NCI-H187 treated with DMSO at 0.1 percent for 48 hours (cell line): ENCODE results near the gene RSPH9.
"Not testable (repeated sequence)": the region's sequence is repeated elsewhere in the genome, so short reads cannot be mapped to it uniquely, and the experiment has no call there.

ENCODE experiments used
- DNase-seq: peaks from one replicate; lab custom pipeline; 2025; lab: John Stamatoyannopoulos, UW

The RSPH9 gene

DNA sequence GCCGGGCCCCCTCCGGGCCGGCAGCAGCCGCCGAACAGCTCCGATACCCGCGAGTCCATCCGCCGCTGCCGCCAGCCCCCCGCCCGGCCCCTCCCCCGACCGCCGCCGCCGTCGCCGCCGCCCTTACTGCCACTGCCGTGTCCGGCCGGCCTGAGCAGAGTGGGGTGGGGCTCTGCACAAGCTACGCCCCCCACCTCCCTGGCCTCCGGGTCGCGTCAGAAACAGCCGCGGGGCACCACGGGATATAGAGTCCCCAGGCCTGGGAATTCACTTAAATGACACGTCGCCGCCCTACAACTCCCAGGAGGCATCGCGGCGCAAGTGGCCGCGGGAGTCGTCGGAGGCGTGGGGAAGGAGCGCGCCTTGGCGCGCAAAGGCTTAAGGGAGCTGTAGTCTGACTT is 15.7 kb upstream of the RSPH9 start, which contains the start of gene GTPBP2:
GTPBP2 (minus strand) TSS at position 161 of the 401 bp plus-strand sequence; CDS start at position 59, 102 bp downstream.
- peak; percentile 89 for DNase-seq

- peak; percentile 84 for DNase-seq
These were observed 15.1 kb upstream of the RSPH9 start for GRCh38 chr6:43629505-43630300.

DNA sequence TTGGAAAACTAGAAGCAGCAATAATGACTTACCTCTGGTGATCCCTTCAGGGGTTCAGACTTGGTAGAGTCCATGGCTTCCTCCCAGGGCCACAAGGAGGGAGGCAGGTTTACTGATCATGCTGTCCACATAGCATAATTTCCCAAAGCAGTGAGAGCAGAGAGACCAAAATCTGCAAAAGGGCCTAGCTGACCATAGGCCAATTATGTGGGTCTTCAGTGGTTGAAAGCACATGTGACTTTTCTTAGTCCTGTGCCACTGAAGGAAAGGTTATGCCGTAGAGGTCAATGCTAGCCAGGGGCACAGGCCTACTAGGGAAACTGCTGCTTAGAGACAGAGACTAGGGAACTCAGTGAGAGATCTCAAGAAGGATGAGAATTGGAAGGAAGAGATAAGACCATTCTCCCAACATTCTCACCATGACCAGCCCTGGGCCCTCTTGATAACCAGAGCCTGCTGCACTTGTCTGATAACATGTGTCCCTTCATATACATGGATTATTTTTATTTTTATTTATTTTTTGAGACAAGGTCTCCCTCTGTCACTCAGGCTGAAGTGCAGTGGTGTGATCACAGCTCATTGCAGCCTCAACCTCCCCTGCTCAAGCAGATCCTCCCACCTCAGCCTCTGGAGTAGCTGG is 13.7 kb upstream of the RSPH9 start:
- DNase-seq = no peak

DNA sequence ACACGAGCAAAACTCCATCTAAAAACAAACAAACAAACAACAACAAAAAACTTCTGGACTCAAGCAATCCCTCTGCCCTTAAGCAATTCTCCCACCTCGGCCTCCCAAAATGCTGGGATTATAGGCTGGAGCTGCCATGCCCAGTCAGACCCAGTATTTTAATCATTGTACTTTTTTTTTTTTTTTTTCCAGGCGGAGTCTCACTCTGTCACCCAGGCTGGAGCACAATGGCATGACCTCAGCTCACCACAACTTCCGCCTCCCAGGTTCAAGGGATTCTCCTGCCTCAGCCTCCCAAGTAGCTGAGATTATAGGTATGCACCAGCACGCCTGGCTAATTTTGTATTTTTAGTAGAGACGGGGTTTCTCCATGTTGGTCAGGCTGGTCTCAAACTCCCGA is 11.8 kb upstream of the RSPH9 start:
- not testable (repeated sequence) for DNase-seq

DNA sequence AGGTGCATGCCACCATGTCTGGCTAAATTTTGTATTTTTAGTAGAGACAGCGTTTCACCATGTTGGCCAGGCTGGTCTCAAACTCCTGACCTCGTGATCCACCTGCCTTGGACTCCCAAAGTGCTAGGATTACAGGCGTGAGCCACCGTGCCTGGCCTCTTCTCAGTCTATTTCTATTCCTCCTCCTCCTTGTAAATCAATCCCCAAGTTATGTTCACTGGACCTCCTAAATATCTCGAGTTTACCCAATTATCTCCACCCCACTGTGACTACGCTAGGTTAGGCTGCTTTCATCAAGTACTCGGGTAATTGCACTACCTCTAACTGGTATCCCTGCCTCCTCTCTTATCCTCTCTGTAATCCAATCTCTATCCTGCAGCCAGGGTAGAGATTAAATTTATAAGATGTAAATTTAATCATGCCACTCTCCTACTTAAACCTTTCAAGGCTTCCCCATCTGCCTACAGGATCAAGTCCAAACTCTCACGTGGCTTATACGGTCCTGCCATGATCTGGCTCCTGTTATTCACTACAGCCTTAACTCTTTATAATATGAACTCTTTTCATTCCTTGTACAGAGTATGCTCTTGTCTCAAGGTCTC is 10.0 kb upstream of the RSPH9 start:
- DNase-seq = no peak

GRCh38 chr6:43635387-43636307 is 9.2 kb upstream of the RSPH9 start, which contains the start of gene MAD2L1BP:
TSS of gene MAD2L1BP (plus strand) at chr6:43635840. CDS start at chr6:43635876, 36 bp downstream.
- peak; percentile 48 for DNase-seq

DNA sequence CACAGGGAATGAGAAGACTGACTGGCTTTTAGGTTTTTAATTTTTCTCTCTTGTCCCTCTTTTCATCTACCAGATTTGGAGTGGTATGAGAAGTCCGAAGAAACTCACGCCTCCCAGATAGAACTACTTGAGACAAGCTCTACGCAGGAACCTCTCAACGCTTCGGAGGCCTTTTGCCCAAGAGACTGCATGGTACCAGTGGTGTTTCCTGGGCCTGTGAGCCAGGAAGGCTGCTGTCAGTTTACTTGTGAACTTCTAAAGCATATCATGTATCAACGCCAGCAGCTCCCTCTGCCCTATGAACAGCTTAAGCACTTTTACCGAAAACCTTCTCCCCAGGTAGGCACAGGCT is 8.6 kb upstream of the RSPH9 start:
- DNase-seq = no peak

GRCh38 chr6:43639984-43640800 is 4.6 kb upstream of the RSPH9 start:
- no peak for DNase-seq

DNA sequence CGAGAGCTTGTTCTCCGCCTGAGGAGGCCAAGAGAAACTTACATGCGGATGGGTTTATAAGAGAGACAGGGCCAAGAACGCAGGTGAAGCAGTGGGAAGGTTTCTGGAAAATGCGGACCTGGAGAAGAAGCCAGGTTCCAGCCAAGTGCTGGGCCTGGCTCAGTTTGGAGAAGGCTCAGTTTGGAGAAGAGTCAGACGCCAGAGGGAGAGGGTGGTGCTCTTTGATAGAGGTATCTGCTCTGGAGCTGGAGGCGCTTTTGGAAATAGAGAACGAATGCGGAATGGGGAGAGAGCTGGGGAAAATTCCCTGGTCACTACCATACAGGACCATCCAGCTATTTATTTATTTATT is 753 bp downstream of the RSPH9 start:
- DNase-seq = no peak

DNA sequence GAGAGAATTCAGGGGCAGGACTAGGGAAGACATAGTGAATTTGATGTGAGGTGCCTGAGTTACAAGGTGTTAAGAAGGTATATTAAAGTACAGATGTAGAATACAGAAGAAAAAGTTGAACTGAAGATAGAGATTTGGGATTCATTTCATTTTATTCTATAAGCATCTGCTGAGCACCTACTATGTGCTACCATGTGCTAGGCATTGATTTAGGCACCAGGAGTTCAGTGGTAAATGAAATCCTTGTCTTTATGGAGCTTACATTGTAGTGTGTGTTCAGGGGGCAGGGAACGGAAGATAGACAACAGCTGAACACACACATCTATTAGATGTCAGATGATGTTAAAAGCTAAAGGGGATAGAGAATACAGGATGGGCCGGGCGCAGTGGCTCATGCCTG is 2.8 kb downstream of the RSPH9 start:
- no peak for DNase-seq

GRCh38 chr6:43648248-43648647 is 3.4 kb downstream of the RSPH9 start:
- no peak for DNase-seq

DNA sequence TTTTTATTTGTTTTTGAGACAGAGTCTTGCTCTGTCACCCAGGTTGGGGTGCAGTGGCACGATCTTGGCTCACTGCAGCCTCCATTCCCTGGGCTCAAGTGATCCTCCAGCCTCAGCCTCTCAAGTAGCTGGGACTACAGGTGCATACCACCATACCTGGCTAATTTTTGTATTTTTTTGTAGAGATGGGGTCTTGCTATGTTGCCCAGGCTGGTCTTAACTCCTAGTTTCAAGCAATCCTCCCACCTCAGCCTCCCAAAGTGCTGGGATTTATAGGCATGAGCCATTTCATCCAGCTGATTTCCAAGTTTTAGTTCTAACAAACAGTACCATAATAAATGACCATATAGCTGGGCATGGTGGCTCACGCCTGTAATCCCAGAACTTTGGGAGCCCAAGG is 8.0 kb downstream of the RSPH9 start:
- not testable (repeated sequence) for DNase-seq

DNA sequence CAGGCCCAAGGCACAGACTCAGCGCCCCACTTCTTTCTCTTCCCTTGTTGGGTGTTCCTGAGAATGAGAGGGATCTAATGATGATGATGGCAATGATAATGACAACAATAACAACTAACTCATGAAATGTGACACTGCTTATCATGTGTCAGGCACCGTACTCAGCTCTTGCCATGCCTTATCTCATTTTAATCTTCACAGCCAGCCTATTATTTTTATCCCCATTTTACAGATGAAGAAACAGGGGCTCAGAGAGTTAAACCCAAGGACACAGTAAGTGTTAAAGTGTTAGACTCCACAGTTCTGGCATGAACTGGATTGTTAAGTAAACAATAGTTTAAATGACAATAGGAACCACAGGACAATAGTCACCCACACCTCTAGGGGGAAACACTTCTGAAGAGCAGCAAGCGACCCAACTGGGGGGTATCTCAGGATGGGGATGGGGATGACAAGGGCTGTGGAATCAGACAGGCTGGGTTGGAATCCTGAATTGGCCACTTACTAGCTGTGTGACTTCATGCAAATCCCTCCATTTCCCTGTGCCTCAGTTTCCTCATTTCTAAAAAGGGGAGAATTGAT is 12.5 kb downstream of the RSPH9 start:
- DNase-seq = no peak

- no peak for DNase-seq
These were observed 13.3 kb downstream of the RSPH9 start for GRCh38 chr6:43658161-43658560.

DNA sequence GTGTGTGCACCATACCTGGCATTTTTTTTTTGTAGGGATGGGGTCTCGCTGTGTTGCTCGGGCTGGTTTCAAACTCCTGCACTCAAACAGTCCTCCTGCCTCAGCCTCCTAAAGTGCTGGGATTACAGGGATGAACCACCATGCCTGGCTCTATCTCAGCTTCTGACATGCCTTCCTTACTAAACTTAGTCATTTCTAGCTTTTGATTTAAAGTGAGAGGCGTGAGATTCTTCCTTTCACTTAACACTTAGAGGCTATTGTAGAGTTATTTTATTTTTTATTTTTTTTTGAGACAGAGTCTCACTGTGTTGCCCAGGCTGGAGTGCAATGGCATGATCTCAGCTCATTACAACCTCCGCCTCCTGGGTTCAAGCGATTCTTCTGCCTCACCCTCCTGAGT is 18.1 kb downstream of the RSPH9 start:
- DNase-seq = not testable (repeated sequence)

DNA sequence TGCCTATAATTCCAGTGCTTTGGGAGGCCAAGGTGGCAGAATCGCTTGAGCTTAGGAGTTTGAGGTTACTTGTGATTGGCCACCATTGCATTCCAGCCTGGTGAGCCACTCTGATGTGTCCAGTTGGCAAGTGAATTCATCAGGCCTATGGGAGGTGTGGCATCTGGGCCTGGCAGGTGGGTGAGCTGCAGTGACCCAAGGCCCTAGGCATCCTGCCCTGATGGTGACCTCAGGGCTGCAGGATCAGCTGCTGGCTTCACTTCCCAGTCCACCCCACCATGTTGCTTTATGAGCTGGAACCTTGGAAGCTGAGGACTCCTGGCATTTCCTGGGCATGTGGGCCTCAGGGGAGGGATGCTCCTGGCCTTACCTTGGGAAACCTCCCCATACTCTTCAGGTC is 20.5 kb downstream of the RSPH9 start:
- no peak for DNase-seq

GRCh38 chr6:43666196-43666920 is 21.5 kb downstream of the RSPH9 start:
- DNase-seq = no peak

GRCh38 chr6:43667245-43668150 is 22.7 kb downstream of the RSPH9 start:
- DNase-seq = no peak
